ENCODE results near the gene ADARB1. TPM values are rescaled to one million over a fixed set of nuclear protein-coding genes. Genes with fewer than 3 reads are reported as not detected.

ADARB1 gene
- total and polyA plus RNA-seq, 9 of the 15 experiments (the other 6 are each of a cell fraction or from before 2014, with no cell fraction given), result 6.7 to 16.0 (median 8.3) TPM

GRCh38 chr21:45128613-45129188 lies 54.3 kb downstream of the ADARB1 start (continued):
- TF ChIP-seq REST (IDR thresholded peaks at IDR 0.05; ENCODE audit: borderline replicate concordance) (peak; percentile 70; the same call in 1 of the 2 replicates), REST (CRISPR knock-in tag; IDR thresholded peaks at IDR 0.05; ENCODE audit: low read depth) (no peak), OTX1 (CRISPR knock-in tag; IDR thresholded peaks at IDR 0.05) (no peak), STAG1 (CRISPR knock-in tag; IDR thresholded peaks at IDR 0.05; ENCODE audit: borderline replicate concordance) (peak; percentile 16; the same call in 1 of the 2 replicates), ZBTB34 (CRISPR knock-in tag; IDR thresholded peaks at IDR 0.05) (no peak), MXD1 (CRISPR knock-in tag; IDR thresholded peaks at IDR 0.05; ENCODE audit: borderline replicate concordance, poor library complexity, severe bottlenecking) (no peak), BCL6 (CRISPR knock-in tag; IDR thresholded peaks at IDR 0.05) (no peak), RAD21 (CRISPR knock-in tag; conservative IDR thresholded peaks at IDR 0.05 in 1 of 2, IDR thresholded peaks at IDR 0.05 in 1 of 2) (peak; percentile 67 to 82), ZNF655 (CRISPR knock-in tag; IDR thresholded peaks at IDR 0.05) (no peak), DEAF1 (CRISPR knock-in tag; IDR thresholded peaks at IDR 0.05) (peak; percentile 59)

Measured in K562 (cell line).